HG02588 (cell line): ENCODE measurements around the gene SYT15.
"Not testable (repeated sequence)": the region's sequence is repeated elsewhere in the genome, so short reads cannot be mapped to it uniquely, and the experiment has no call there.

Experiments used
- ATAC-seq: cut with Tn5 transposase; IDR thresholded peaks from one replicate; pipeline ENCODE4 v1.9.1; 2021; ENCODE audit warnings: mild to moderate bottlenecking, moderate library complexity; ENCODE audit not compliant: unreplicated experiment

SYT15 gene

DNA sequence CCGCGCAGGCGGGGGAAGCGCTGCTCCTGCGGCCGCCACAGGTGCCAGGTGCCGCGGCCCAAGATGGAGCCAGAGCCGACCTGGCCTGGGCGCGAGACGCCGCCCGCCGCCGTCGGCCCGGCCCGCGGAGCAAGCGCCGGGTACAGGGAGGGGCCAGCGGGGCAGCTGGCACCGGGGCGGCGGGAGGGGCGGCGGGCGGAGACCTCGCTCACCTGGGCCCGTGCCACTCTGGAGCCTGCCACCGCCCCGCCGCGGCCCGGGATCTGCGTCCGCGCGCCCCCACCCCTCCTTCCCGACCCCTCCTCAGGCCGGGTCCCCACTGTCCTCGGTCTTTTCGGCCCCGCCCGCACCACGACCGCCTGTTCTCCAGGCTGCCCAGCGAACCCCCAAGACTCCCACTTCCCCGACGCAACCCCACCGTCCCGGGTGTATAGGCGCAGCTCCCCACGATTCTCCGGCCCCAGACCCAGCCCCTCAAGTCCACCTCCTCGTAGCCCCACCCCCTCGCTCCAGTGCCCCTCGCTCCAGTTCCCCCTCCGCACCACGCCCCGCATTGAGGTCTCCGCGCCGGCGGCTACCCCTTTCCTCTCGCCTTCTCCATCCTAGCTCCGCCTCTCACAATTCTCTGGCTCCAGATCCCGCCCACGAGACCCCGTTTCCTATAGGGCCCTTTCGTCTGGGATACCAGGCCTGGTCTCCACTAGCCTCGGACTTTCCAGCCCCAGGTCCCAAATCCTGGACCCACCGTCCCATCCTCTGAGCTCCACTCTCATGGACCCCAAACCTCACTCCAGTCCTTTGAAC lies 22.2 kb upstream of the SYT15 start, which contains the start of gene GPRIN2:
GPRIN2 (minus strand) TSS at position 144 of the 804 bp plus-strand sequence. CDS start 5,922 bp downstream, outside the sequence.
- ATAC-seq = no peak

- no peak for ATAC-seq
These were observed 21.4 kb upstream of the SYT15 start for GRCh38 chr10:46557319-46558121.

GRCh38 chr10:46558122-46558391 lies 20.9 kb upstream of the SYT15 start:
- no peak for ATAC-seq

- ATAC-seq = no peak
These were observed 20.3 kb upstream of the SYT15 start for GRCh38 chr10:46558392-46559185.

GRCh38 chr10:46559231-46559671 lies 19.7 kb upstream of the SYT15 start:
- no peak for ATAC-seq

GRCh38 chr10:46560381-46560780 lies 18.5 kb upstream of the SYT15 start:
- ATAC-seq = no peak

GRCh38 chr10:46560952-46561351 lies 18.0 kb upstream of the SYT15 start:
- ATAC-seq = no peak

DNA sequence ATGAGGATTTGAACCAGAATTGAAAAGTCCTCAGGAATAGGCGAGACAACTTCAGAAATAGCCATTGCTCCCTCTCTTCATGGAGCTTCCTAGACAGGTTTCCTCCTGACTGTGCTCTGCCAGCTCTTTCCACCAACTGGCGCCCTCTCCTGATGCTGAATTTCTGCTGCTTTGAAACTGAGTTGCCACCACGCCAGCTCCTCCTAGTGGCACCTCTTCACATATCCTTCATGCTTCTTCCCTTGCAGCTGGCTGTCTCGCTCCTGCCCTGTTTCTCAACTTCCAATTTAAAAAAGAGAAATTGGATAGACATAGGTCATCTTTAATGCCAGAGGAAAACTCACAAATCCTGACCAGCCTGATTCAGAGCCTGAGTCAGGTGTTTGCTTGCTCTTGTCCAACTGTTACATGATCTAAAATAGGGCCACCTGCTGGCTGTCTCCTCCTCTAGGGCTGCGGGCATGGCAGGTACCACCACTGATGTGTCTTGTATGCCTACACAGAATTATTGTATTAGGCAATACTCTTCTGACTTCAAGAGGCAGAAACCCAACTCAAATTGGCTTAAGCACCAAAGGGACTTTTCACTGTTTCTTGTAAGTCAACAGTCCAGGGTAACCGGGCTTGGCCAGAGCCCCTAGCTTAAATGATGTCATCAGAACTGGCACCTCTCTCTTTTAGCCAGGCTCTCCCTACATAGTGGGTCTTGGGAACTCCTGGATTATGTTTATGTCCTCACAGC lies 13.2 kb upstream of the SYT15 start:
- not testable (repeated sequence) for ATAC-seq

DNA sequence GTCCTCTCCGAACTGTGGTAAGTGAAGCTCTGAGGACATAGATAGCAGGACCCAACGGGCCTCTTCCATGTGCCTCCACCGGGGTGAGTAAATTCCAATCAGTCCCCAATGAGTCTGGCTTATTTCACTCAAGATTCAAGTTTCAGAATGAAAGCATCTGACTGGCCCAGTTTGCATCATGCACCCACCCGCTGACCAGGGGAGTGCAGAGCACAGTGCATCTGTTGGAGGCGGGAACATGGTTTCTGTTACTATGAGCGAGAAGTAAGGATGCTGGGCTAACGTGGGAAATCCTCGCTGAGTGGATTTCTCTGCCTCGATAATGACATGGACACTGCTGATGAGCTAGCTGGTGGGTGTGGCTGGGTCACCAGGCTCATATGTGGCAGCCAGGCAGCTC lies 11.8 kb upstream of the SYT15 start:
- ATAC-seq = not testable (repeated sequence)

DNA sequence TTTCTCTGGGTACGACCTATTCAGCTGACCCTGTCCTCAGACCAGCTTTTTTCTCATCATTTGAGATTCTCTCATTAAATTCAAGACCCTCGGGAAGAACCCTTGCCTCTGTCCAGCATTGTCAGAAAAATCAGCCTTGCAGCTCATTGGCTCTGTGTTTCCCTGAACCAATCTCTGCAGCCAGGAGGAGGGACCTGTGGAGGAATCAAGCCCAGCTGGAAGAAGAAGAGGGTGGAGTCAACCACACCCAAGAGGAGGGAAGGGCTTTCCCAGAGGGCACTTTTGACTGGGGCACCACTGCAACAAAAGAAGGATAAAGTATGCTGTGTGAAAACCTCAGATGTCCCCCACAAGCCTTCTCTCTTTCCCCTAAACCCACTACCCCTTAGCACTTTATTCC lies 8.3 kb upstream of the SYT15 start:
- not testable (repeated sequence) for ATAC-seq

DNA sequence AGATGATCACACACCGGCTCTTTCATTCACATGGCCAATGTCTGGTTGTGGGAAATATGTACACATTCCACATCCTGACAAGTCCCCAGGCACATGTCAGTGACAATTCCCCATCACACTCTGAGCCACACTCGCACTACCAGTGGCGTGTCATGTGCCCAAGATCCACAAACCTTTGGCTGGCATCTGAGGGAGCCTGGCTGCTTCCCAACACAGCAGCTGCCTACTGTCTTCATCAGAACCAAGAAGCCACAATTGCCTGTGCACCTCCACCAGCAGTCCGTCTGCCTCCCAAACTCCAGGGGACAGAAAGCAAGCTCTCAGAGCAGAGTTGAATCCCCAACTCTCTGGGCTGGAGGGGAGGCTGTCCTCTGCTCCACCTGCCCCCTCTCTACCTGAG lies 6.2 kb upstream of the SYT15 start:
- ATAC-seq = not testable (repeated sequence)

DNA sequence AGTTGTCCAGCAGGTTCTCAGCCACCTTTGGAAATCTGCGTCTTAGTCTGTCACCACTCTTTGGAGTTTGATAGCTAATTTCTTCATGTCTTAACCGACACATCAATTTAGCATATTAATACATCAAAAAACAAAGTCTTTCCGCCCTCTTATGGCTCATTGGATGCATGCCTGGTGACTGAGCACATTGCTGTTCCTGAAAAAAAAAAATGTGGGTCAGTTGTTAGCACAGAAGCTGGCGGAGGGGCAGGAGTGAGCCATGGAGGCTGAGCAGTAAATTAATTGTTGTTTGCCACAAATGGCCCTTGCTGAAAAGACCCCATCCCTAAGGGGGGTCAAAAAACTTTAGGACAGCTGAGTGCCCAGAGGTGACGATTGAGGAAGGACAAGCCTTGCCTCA lies 5.6 kb upstream of the SYT15 start:
- ATAC-seq = not testable (repeated sequence)

- ATAC-seq = not testable (repeated sequence)
These were observed 5.0 kb upstream of the SYT15 start for GRCh38 chr10:46573884-46574283.

DNA sequence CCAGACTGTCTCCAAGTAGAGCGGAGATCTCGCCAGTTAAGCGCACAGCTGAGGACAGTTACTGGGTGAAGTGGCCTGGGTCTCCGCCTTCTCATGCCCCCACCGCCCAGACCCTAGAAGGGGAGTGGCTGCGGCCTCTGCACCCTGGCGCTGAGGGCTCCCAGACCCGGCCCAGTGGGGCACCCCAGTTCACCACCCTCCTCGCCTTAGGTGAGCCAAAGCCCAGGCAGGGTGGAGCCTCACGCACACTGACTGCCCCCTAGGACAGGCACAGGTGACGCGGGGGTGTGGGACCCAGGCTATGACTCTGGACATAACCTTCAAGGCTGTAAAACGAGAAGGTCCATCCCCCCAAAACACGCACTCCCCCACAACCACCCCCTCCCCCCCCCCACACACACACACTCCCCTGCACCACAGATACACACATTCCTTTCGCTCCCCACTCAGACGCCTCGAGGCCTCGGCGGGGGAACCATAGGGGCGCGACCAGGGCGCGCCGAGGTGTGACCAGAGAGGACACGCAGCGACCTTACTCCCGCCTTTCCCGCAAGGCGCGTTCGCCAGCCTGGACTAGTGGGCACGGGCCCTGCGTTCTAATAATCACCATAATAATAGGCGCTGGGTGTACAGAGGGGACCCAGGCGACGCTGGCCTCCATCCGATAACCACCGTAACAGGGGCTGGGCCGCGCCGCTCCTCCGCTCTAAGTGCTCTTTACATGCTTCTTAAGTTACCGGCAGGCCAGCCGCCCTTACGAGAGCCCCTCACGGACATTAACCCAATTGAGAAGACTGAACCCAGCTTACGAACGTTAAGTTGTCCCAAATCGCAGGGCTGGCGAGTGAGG lies 1.1 kb upstream of the SYT15 start:
- ATAC-seq = not testable (repeated sequence)

DNA sequence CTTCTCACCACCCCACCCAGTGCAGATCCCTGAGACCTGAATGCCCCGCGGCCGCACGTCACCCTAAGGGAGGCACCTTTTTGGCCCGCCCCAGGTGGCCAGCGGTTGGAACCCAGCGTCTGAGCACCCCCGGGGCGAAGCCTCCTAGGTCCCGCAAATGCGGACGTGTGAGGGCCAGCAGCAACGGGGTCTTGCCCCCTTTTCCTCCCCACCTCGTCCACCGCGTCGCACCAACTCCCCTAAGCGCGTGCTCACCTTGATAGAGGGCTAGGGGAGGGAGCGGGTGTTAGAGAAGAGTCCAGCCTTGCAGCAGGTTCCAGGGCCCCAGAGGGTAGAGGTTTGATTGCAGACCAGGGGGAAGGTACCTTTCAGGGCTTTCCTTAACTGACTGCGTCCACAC lies 450 bp downstream of the SYT15 start:
- ATAC-seq = not testable (repeated sequence)

GRCh38 chr10:46581997-46582396 lies 3.1 kb downstream of the SYT15 start:
- ATAC-seq = not testable (repeated sequence)

- not testable (repeated sequence) for ATAC-seq
These were observed 3.6 kb downstream of the SYT15 start for GRCh38 chr10:46582568-46582967.

DNA sequence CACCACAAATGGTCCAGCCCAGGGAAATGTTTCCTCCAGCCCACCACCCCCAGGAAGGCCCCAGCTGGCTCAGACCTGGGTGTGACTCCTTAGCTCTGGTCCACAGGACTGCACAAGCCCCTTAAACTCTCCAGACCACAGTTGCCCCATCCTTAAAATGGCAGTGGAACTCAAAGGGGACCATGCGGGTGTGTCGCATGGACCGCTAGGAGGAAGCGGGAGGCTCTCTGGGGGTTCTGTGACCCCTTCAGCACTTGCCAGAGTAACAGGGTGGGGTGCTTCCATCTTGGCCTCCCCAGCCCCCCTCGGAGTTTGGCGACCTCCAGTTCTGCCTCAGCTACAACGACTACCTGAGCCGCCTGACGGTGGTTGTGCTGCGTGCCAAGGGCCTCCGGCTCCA lies 5.3 kb downstream of the SYT15 start:
- ATAC-seq = not testable (repeated sequence)

DNA sequence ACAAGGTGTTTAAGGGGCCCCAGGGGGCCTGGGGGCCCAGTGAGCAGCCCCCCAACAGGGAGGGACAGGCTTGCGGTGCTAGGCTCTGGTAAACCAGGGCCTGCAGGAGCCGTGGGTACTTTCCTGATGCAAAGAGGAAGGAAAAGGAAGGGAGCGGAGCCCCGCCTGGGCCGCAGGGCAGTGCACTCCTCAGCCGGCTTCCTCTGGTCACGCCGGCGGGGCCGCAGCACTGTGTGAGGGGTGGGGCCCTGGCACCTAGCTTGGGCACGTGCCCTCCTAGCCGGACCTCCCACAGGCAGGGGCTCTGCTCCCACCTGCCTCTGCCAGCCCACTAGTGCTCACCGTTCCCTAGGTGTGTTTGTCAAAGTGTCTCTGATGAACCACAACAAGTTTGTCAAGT lies 6.3 kb downstream of the SYT15 start:
- not testable (repeated sequence) for ATAC-seq

DNA sequence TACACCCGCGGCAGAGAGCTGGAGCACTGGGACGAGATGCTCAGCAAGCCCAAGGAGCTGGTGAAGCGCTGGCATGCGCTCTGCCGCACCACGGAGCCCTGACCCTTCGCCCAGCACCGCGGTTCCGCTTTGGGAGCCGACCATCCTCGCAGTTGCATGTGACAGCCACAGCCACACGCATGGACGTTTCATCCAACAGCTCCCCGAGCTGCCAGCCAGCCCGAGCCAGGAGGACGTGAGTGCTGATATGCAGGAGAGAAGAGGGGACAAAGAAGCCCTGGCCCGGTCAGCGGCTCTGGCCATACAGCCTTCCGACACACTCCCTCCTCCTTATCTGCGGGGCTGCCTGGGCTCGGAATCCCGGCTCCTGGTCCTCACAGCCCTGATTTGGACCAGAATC lies 8.6 kb downstream of the SYT15 start:
- ATAC-seq = not testable (repeated sequence)
